GM23338 (cell line): ENCODE measurements around the gene DOCK2. TPM values are rescaled to one million over a fixed set of nuclear protein-coding genes. Genes with fewer than 3 reads are reported as not detected.

Source experiments
- ATAC-seq: fragments of 200-7000 bp; cut with Tn5 transposase; 3 replicates; pipeline ENCODE4 v1.9.1; 2020
- DNase-seq: peaks from one replicate; pipeline ENCODE4 v3.0.0-alpha.2; 2015; ENCODE audit warnings: low spot score
- H2AFZ ChIP-seq: fragments of 200-600 bp; sonication (generic); 2 replicates; pipeline ENCODE4 v1.8.0; 2016; ENCODE audit warnings: antibody characterized with exemption, mild to moderate bottlenecking, moderate library complexity
- H3F3A ChIP-seq: fragments of 200-600 bp; sonication (generic); replicated peaks from 2 replicates; pipeline ENCODE4 v1.8.0; 2017; ENCODE audit warnings: antibody characterized with exemption, mixed run types, low read depth
- H3K27ac ChIP-seq: fragments of 200-600 bp; sonication (generic); 2 replicates; pipeline ENCODE4 v1.6.1; 2016; ENCODE audit warnings: low read depth
- H3K27me3 ChIP-seq: fragments of 200-600 bp; sonication (generic); 2 replicates; pipeline ENCODE4 v1.8.0; 2016; ENCODE audit warnings: mild to moderate bottlenecking, mixed run types, moderate library complexity; ENCODE audit not compliant: insufficient read depth
- H3K36me3 ChIP-seq: fragments of 200-600 bp; sonication (generic); 2 replicates; pipeline ENCODE4 v1.8.0; 2016; ENCODE audit warnings: mild to moderate bottlenecking; ENCODE audit not compliant: insufficient read depth
- H3K4me1 ChIP-seq: fragments of 200-600 bp; sonication (generic); 2 replicates; pipeline ENCODE4 v1.8.0; 2016; ENCODE audit warnings: mild to moderate bottlenecking, moderate library complexity; ENCODE audit not compliant: insufficient read depth
- H3K4me2 ChIP-seq: fragments of 200-600 bp; sonication (generic); 2 replicates; pipeline ENCODE4 v1.7.1; 2017; ENCODE audit warnings: mixed run types
- H3K4me3 ChIP-seq: fragments of 200-600 bp; sonication (generic); 2 replicates; pipeline ENCODE4 v1.6.1; 2016; ENCODE audit warnings: mixed run types
- H3K79me2 ChIP-seq: fragments of 200-600 bp; sonication (generic); replicated peaks from 2 replicates; pipeline ENCODE4 v1.8.0; 2017; ENCODE audit warnings: mild to moderate bottlenecking; ENCODE audit not compliant: insufficient read depth
- H3K9me2 ChIP-seq: fragments of 200-600 bp; sonication (generic); 2 replicates; pipeline ENCODE4 v1.8.0; 2017; ENCODE audit not compliant: insufficient read depth
- H4K20me1 ChIP-seq: fragments of 200-600 bp; sonication (generic); replicated peaks from 2 replicates; pipeline ENCODE4 v1.8.0; 2017; ENCODE audit warnings: mild to moderate bottlenecking; ENCODE audit not compliant: insufficient read depth
- H3K27ac Mint-ChIP-seq: 2 replicates; pipeline ENCODE4 v1.8.0; 2020; ENCODE audit warnings: inconsistent platforms, mild to moderate bottlenecking, moderate library complexity, mixed read lengths
- H3K27me3 Mint-ChIP-seq: 3 replicates; pipeline ENCODE4 v1.8.0; 2022; ENCODE audit warnings: low read depth, mild to moderate bottlenecking, moderate library complexity, mixed read lengths, inconsistent platforms; ENCODE audit not compliant: insufficient read depth, poor library complexity
- H3K36me3 Mint-ChIP-seq: 3 replicates; pipeline ENCODE4 v1.8.0; 2021; ENCODE audit warnings: low read depth, mild to moderate bottlenecking, inconsistent platforms, moderate library complexity, mixed read lengths
- H3K4me1 Mint-ChIP-seq: 3 replicates; pipeline ENCODE4 v1.8.0; 2020; ENCODE audit warnings: mild to moderate bottlenecking, inconsistent platforms, mixed read lengths
- H3K4me3 Mint-ChIP-seq: 3 replicates; pipeline ENCODE4 v1.8.0; 2021; ENCODE audit warnings: moderate library complexity, mild to moderate bottlenecking, inconsistent platforms, mixed read lengths
- H3K9me3 Mint-ChIP-seq: 3 replicates; pipeline ENCODE4 v1.8.0; 2020; ENCODE audit warnings: moderate library complexity, mild to moderate bottlenecking, inconsistent platforms, mixed read lengths
- CTCF ChIP-seq, 2 experiments: fragments of 200-600 bp in 1 of 2; sonication (generic) in 1 of 2; conservative IDR thresholded peaks; 2 replicates each; pipeline versions ENCODE4 v1.5.1 to v1.6.1; 2016 to 2017; ENCODE audit warnings: antibody characterized with exemption in 2 of 2, low read depth in 2 of 2, mild to moderate bottlenecking in 2 of 2, moderate library complexity in 1 of 2
- EZH2phosphoT487 ChIP-seq: fragments of 200-600 bp; sonication (generic); IDR thresholded peaks from one replicate; pipeline ENCODE4 v1.8.1; 2018; ENCODE audit warnings: antibody characterized with exemption; ENCODE audit not compliant: unreplicated experiment
- JUNB ChIP-seq: IDR thresholded peaks from one replicate; pipeline ENCODE4 v1.6.1; 2016; ENCODE audit warnings: antibody characterized with exemption; ENCODE audit not compliant: unreplicated experiment
- NANOG ChIP-seq: IDR thresholded peaks from 2 replicates; pipeline ENCODE4 v1.6.1; 2016; ENCODE audit warnings: antibody characterized with exemption, borderline replicate concordance
- POLR2AphosphoS5 ChIP-seq: IDR thresholded peaks from 2 replicates; pipeline ENCODE4 v1.6.1; 2016; ENCODE audit warnings: antibody characterized with exemption, low read depth
- REST ChIP-seq: IDR thresholded peaks from one replicate; pipeline ENCODE4 v1.6.1; 2018; ENCODE audit warnings: antibody characterized with exemption; ENCODE audit not compliant: unreplicated experiment
- polyA plus RNA-seq: library from polyadenylated mRNA; unstranded; fragments of >200 nt; fragmentation: Nextera tagmentation; extraction: Ambion mirVana; gene quantifications from 2 replicates; pipeline ENCODE4 v1.2.1, GENCODE V29; 2016
- total RNA-seq: library from RNA; depleted of rRNA; stranded (reverse); fragments of >200 nt; shearing (Covaris generic); gene quantifications from 2 replicates; pipeline ENCODE4 v1.2.3, GENCODE V29; 2014
- TF ChIP-seq, protein P1 (sequence below): fragments of 250-450 bp; sonication (Bioruptor Pico); IDR thresholded peaks from 2 replicates; pipeline ENCODE4 v1.5.0; 2020; ENCODE audit warnings: mild to moderate bottlenecking, moderate library complexity

The DOCK2 gene
- total and polyA plus RNA-seq, 2 experiments from 2014 or later = 3.7 to 9.4 TPM

GRCh38 chr5:169712428-169712827, 75.4 kb downstream of the DOCK2 start (continued):
- TF ChIP-seq, protein P1, sequence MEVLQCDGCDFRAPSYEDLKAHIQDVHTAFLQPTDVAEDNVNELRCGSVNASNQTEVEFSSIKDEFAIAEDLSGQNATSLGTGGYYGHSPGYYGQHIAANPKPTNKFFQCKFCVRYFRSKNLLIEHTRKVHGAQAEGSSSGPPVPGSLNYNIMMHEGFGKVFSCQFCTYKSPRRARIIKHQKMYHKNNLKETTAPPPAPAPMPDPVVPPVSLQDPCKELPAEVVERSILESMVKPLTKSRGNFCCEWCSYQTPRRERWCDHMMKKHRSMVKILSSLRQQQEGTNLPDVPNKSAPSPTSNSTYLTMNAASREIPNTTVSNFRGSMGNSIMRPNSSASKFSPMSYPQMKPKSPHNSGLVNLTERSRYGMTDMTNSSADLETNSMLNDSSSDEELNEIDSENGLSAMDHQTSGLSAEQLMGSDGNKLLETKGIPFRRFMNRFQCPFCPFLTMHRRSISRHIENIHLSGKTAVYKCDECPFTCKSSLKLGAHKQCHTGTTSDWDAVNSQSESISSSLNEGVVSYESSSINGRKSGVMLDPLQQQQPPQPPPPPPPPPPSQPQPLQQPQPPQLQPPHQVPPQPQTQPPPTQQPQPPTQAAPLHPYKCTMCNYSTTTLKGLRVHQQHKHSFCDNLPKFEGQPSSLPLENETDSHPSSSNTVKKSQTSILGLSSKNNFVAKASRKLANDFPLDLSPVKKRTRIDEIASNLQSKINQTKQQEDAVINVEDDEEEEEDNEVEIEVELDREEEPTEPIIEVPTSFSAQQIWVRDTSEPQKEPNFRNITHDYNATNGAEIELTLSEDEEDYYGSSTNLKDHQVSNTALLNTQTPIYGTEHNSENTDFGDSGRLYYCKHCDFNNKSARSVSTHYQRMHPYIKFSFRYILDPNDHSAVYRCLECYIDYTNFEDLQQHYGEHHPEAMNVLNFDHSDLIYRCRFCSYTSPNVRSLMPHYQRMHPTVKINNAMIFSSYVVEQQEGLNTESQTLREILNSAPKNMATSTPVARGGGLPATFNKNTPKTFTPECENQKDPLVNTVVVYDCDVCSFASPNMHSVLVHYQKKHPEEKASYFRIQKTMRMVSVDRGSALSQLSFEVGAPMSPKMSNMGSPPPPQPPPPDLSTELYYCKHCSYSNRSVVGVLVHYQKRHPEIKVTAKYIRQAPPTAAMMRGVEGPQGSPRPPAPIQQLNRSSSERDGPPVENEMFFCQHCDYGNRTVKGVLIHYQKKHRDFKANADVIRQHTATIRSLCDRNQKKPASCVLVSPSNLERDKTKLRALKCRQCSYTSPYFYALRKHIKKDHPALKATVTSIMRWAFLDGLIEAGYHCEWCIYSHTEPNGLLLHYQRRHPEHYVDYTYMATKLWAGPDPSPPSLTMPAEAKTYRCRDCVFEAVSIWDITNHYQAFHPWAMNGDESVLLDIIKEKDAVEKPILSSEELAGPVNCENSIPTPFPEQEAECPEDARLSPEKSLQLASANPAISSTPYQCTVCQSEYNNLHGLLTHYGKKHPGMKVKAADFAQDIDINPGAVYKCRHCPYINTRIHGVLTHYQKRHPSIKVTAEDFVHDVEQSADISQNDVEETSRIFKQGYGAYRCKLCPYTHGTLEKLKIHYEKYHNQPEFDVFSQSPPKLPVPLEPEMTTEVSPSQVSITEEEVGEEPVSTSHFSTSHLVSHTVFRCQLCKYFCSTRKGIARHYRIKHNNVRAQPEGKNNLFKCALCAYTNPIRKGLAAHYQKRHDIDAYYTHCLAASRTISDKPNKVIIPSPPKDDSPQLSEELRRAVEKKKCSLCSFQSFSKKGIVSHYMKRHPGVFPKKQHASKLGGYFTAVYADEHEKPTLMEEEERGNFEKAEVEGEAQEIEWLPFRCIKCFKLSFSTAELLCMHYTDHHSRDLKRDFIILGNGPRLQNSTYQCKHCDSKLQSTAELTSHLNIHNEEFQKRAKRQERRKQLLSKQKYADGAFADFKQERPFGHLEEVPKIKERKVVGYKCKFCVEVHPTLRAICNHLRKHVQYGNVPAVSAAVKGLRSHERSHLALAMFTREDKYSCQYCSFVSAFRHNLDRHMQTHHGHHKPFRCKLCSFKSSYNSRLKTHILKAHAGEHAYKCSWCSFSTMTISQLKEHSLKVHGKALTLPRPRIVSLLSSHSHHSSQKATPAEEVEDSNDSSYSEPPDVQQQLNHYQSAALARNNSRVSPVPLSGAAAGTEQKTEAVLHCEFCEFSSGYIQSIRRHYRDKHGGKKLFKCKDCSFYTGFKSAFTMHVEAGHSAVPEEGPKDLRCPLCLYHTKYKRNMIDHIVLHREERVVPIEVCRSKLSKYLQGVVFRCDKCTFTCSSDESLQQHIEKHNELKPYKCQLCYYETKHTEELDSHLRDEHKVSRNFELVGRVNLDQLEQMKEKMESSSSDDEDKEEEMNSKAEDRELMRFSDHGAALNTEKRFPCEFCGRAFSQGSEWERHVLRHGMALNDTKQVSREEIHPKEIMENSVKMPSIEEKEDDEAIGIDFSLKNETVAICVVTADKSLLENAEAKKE (CRISPR knock-in tag) = no peak
- no peak for TF ChIP-seq NANOG
- no peak for TF ChIP-seq POLR2AphosphoS5
- TF ChIP-seq REST = no peak
- TF ChIP-seq JUNB = no peak

DNA sequence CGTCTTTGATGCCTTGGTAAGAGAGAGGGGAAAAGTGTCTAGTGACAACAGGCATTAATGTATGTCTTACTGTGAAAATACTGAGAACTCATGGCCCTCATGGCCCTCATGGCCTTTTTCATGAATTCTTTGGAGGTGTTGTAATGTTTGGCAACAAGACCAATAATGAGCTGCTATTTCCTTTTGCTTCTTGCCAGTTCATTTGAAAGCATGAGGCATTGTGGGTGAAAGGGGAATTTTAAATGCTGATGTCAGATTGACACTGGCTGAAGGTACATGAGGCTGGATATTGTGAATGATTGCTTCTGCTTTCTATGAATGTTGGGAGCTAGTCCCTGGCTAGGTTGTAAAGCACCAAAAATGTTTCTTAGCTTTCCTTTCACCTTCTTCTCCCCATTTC, 79.2 kb downstream of the DOCK2 start:
- no peaks in the 10 kb centered on the region; the same call in 2 of the 3 replicates for H3K9me3 Mint-ChIP-seq
- ATAC-seq (no peak), DNase-seq (no peak)
- Histone ChIP-seq H3K4me3 (no peak overlapping the region), H3K27ac (no peak overlapping the region), H3K36me3 (0 out of 2 replicates have a peak, but pooled peaks cover 6% of the 10 kb centered on the region), H4K20me1 (no peaks in the 10 kb centered on the region), H3K4me1 (no peaks in the 10 kb centered on the region), H2AFZ (no peak overlapping the region), H3F3A (no peaks in the 10 kb centered on the region), H3K79me2 (no peaks in the 10 kb centered on the region), H3K9me2 (peaks cover 7% of the 10 kb centered on the region; the same call in 1 of the 2 replicates), H3K4me2 (no peak overlapping the region), H3K27me3 (no peaks in the 10 kb centered on the region)
- no peak overlapping the region for H3K27ac Mint-ChIP-seq
- no peak overlapping the region for H3K4me3 Mint-ChIP-seq
- H3K36me3 Mint-ChIP-seq = no peaks in the 10 kb centered on the region
- TF ChIP-seq EZH2phosphoT487 (no peak), NANOG (no peak), CTCF (conservative IDR thresholded peaks at IDR 0.05; ENCODE audit: low read depth in 2 of 2) (no peak)
- peaks cover 5% of the 10 kb centered on the region; the same call in 2 of the 3 replicates for H3K4me1 Mint-ChIP-seq
- peaks cover 3% of the 10 kb centered on the region for H3K27me3 Mint-ChIP-seq
